HUDEP-2 (cell line): ENCODE measurements around the gene LDB2.
"Not testable (repeated sequence)": the region's sequence is repeated elsewhere in the genome, so short reads cannot be mapped to it uniquely, and the experiment has no call there.

Source experiments
- DNase-seq, 76 experiments: peaks; one replicate each; lab custom pipeline; 2025; ENCODE audit not compliant: unreplicated experiment in 76 of 76; lab: John Stamatoyannopoulos, UW

The LDB2 gene

DNA sequence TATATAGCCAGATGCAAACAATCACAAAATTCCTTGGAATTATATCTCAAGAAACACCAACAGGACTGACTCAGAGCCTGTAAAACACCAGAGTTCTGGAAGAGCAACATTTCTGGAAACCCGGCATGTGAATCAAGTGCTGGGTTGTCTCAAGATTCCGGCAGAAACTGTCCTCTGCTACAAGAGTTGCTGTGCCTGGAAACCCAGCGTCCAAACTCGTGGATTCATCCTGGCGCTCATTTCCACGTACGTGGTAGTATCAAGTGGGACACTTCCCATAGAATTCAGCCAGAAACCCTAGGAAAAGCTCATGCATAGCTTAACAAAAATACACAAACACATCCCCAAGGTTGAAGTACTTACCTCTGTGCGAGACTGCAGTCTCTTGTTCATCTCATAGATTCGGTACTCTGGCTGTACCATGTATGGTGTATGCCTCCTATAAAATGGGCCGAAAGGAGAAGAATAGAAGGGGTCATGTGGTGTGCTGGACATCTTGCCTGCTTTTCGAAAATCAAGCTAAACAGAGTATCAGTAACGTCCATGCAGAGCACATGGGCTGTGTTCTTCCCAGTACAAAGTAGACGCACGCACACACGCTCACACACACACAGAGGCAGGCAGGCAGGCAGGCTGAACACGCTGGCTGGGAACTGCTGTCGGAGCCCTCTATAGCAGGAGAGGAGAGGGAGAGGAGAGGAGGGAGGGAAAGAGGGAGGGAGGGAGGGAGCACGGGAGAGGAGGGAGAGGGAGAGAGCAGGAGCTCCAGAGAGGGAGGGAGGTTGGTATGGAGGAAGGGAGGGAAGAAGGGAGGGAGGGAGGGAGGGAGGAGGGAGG, at the start of gene LDB2:
LDB2 (minus strand) TSS at position 655 of the 837 bp plus-strand sequence.
- DNase-seq, result no peak

- DNase-seq, result no peak
Observed at GRCh38 chr4:16942491-16942890, 44.0 kb upstream of the LDB2 start.

DNA sequence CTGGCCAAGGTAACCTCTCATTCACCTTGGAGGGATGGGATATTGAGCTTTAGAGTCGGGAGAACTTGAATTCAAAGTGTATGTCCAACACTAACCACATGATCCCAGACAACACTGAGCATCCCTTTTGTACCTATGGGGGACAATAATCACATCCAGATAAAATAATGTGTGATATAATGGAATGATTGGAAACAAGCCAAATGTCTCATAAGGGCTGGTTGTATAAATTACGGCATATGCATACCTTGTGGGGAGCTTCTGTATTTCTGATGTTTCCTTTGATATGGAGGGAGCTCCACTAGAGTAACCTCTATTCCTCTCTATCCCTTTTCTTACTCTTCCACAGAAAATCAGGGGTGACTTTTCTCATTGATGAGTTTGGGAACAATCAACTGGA, 40.7 kb upstream of the LDB2 start:
- DNase-seq, result no peak

DNA sequence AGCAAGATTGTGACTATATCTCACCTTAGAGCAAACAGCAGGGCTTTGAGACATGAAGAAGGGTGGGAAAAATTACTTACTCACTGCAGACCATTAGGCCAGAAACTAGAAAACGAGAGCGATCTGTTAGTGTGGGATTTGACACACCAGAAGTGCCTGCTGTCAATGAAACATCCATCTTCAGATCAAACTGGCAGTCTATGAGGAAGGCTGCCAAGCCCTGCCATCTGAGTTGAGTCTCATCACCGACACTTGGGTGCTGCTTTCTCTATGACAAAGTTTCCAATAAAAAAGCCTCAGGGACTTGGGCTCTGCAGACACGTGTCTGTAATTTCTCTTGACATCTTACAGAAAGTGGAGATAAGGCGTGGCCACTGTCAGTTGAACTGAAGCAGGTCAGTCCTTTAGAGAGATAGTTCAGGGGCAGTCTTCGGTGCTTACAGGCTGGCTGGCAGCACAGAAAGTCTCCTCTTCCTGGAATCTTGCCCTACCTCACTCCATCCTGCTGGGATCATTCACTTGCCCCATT, 40.1 kb upstream of the LDB2 start:
- no peak for DNase-seq

DNA sequence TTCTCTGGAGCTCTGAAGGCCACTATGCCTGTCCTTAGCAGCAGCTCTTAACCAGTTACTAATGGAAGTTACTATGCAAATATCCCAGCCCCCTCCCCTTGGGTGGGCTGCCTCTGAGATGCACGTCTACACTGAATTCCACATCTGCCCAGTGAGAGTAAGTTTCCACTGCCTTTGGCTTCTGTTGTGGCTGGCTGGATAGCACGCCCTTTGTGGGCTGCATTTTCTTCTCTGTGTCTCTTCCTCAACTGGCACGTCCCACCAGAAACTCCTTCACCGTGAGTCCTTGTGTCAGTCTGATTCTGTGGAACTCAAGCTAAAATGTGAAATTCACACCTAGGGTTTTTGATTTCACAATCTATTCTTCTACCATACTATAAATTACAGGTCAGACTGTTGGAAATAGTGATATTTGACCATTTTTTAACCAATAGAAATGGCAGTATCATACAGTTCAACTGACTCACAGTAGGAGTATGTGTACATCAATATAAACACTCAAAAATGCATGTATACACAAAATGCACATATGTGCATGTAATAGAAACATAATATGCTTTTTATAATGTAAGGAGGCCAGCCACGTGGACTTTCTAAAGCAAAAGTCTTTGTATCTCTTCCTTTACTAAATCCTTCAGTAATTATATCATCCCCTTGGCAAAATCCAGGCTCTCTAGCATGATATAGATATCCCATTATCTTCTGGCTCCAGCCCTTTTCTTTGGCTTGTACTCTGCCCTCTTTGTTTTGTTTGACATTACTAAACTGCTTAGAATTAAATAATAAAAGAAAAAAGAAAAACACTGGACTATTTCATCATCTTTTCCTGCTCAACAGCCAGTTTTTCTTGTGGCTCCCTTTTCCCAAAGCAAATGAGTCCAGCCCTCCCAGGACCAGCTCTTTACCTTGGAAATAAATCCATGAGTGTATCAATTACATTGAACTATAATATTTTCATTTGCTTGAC, 33.2 kb upstream of the LDB2 start:
- DNase-seq, result no peak

DNA sequence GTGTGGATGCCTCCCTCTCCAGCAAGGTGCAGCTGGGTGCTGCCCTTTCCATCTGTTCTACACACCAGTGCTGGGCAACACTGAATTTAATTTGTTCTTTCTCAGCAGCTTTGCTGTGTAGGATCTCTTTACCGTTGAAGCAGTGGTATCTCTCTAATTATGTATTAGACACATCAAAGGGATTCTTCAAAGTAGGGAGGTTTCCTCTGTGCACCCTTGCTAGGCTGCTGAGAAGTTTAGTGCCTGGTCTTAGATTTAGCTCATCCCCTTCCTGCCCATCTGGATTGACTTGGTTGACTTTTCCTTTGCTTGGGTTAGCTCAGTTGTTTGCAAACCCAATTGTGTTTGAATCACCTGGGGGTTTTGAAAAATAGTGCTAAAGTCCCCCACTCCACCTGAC, 27.8 kb upstream of the LDB2 start:
- no peak for DNase-seq

DNA sequence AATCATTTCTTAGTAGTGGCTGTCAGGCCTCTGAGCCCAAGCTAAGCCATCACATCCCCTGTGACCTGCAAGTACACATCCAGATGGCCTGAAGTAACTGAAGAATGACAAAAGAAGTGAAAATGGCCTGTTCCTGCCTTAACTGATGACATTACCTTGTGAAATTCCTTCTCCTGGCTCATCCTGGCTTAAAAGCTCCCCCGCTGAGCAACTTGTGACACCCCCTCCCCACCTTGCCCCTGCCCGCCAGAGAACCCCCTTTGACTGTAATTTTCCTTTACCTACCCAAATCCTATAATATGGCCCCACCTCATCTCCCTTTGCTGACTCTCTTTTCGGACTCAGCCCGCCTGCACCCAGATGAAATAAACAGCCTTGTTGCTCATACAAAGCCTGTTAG, 20.3 kb upstream of the LDB2 start:
- DNase-seq, result not testable (repeated sequence)

DNA sequence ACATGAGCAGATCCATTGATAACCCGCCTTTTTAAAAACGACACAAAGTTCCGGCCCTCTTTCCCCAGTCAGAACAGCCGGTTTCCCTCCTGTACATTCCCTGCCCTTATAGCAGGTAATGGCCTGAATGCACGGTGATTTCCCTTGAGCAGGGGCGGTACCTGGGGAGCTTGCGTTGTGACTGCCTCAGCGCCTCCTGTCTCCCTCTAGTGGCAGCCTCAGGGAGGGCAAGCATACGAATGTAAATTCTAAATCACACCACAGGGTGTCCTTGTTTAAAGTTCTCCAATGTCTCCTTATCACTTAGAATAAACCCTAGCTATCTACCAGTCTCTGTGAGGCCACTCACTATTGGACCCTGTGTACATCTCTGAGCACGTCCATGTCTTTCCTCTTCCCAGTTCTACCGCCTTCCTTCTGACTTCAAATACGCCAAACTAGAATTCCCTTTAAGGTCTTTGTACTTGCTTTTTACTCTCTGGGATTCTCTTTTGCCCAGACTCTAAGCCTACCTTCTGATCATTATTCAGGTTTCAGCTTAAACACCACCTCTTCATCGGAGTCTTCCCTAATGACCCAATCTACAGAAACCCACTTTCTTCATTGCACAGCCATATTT, 18.4 kb upstream of the LDB2 start:
- DNase-seq, result peak in 68 of 76 experiments; percentile 1 to 72 (median 30)

GRCh38 chr4:16916031-16916430, 17.6 kb upstream of the LDB2 start:
- no peak for DNase-seq

- peak in 1 of 76 experiments; percentile 0 for DNase-seq
Observed at GRCh38 chr4:16914208-16914607, 15.8 kb upstream of the LDB2 start.

DNA sequence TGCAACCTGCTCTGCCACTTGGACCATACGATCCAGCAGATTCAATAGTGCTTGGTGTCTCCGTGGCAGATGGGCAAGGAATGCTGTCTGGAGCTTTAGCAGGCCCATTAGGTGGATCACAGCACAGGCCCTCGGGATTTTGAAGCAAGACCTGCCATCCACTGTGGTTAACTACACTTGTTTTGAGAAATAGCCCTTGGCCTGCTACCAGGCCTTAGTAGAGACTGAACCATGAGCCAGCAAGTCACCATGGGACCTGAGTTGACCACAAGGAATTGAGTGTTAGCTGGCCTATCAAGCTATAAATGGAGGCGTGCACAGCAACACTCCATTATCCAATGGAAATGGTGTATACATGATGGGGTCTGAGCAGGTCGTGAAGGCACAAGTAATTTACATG, 14.5 kb upstream of the LDB2 start:
- DNase-seq, result no peak

GRCh38 chr4:16909281-16909680, 10.8 kb upstream of the LDB2 start:
- DNase-seq, result no peak

- no peak for DNase-seq
Observed at GRCh38 chr4:16908377-16909021, 10.1 kb upstream of the LDB2 start.

- no peak for DNase-seq
Observed at GRCh38 chr4:16900325-16900724, 1.9 kb upstream of the LDB2 start.

DNA sequence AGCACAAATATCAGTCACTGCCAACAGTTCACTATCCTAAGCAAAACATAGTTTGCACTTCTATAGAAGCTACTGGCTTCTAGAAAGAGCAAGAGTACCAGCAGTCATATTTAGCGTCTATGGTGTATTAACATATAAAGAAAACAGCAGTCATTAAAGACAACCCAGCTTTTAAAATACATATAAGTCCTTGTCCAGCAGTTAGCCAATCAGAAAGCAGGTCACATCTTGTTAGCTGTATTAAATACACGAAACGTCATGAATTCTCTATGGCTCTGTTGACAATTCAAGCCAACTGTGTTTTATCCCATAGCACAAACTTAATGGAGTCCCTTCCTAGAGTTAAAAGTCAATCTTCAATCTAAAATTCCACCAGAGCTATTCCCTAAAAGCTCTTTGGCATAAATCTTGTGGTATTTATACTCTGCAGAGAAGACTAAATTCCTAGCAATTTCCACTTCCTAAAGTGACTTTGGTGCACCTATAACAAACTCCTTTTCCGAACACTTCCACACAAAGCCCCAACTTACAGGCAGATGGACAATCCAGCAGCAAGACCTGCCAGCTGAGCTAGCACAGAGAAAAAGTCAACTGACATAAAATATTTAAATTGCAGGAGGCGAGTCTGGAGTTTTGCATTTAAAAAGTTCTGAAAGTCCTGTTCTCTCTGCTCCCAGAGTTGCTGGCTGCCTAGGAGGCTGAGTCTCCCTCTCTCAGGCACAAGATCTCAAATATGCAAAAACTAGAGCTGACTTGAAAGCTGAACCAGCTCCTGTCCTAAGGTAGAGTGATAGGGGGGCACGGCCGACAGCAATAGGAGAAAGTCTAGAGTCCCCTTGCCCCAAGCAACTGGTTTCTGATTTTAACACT, 1.3 kb downstream of the LDB2 start:
- DNase-seq, result no peak

- no peak for DNase-seq
Observed at GRCh38 chr4:16894406-16894805, 4.0 kb downstream of the LDB2 start.

DNA sequence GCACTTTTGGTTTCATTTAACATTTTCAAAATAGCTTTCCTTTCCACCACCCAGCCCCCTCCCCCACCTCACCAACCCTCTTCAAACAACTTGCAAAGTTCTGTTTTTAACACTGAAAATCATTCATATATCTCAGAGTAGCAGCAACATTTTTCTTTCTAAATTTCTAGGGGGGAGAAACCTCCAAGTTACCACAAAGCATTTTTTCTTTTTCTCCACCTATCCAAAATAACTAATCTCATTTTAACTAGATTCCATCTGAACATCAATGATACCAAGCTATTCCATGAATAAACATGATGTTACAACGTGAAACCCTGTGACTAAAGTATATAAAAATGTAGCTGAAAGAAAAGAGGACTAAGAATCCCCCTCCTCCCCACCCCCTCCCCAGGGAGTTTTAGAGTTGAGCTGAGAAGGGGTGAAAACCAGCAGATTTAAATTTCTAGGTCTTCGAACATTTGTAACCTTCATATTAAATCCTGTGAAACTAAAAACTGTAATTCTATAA, 5.2 kb downstream of the LDB2 start:
- DNase-seq, result no peak

DNA sequence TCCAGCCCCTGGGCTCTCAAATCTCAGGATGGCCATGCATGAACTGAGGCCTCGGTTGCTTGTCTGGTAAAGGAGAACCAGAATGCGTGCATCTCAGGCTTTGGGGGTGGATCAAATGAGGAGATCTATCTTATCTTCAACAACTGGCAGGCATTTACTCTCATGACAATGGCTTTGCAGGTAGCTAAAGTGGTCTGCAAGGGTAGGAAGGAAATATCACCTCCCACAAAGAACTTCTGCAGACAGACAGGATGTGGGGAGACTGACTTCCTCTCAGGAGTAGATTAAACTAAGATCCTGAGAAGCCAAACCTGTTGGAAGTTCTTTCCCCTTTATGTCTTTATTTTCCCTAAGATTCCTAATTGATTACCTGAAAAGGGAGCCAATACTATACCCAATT, 7.8 kb downstream of the LDB2 start:
- DNase-seq, result no peak

DNA sequence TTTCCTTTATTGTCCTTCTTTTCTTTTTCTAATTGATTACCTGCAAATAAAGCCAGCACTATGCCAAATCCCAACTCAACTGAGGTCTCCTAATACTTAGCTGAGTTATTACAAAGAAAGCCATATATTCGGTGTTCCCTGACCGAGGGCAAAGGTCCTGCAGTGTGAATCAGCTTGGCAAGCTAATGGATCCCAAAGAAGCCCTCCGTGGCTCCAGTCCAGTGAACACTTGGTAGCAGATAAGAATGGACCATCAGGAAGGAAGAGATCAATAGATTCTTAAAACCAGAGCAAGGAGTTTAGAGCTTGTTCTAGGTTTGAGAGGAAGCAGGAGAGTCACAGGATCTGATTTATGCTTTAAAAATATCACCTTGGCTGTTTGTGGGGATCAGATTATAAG, 8.5 kb downstream of the LDB2 start:
- no peak for DNase-seq
